DMS79 treated with DMSO at 0.1 percent for 48 hours (cell line): ENCODE results near the gene WIPF3.
"Not testable (repeated sequence)": the region's sequence is repeated elsewhere in the genome, so short reads cannot be mapped to it uniquely, and the experiment has no call there.

Source experiments
- DNase-seq: peaks from one replicate; lab custom pipeline; 2025; lab: John Stamatoyannopoulos, UW

WIPF3 gene

DNA sequence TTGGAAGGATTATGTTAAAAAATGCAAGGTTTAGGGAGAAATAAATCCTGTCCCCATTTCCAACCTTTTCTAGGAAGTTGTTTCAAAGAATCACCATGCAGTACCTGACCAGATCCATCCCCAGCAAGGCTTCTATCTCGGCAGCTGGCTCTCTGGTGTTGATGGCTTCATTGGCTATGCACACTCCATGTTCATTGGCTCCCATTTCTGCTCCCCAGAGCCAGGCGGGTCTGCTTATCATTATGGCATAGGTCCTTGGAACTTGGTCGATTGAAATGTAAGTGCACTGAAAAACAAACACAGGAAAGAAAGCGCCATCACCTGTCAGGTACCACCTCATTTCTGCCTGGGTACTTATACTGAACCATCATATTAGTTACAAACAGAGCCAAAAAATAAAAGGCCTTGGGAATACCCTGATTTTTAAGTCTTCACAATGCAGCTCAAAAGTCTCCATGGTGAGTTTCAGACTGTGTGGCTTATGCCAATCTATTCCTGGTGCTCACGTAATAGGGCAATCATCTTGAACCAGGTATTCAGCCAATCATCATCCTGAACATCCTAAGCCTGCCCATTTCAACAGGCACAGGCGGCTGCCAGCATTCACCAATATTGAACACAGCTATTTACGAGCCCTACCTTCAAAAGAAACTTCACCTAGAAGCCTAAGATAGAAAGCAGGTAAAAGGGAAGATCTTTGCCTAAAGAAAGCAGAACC is 148.9 kb downstream of the WIPF3 start:
- no peak for DNase-seq

GRCh38 chr7:29955799-29956486 is 149.6 kb downstream of the WIPF3 start:
- DNase-seq: no peak

GRCh38 chr7:29956487-29956836 is 150.2 kb downstream of the WIPF3 start:
- no peak for DNase-seq

DNA sequence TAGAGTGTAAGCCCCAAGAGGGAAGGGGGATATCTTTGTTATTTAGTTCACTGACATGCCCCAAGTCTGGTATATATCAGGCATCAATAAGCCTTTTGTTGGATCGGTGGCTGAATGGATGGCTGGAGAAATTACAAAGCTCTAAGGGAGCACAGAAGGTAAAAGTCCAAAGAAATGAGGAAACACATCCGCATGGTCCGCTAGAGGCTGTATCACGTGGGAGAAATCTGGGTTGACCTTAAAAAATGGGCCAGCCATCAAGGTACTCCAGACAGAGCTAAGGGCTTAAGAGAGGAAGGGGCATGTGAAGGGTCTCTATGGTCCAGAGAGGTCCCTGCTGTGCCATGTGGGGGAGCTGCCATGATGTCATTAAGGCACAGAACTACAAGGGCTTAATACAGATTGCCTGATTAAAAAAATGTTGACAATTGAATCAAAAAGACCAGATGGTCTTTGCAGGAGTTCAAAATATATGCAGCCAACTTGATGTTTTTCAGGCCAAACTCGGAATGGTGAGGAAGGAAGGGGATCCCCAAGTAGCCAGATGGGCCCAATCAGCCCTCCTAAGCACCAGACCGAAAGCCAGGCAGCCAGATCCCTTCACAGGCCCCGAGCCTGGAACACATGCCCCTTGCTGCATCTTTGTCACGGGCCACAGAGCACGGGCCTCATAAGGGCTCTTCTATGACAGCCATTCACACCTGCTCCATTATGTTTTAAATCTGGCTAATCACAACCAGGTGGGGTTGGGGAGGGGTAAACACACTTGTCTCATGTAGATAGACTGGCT is 151.4 kb downstream of the WIPF3 start:
- DNase-seq: peak; percentile 20

DNA sequence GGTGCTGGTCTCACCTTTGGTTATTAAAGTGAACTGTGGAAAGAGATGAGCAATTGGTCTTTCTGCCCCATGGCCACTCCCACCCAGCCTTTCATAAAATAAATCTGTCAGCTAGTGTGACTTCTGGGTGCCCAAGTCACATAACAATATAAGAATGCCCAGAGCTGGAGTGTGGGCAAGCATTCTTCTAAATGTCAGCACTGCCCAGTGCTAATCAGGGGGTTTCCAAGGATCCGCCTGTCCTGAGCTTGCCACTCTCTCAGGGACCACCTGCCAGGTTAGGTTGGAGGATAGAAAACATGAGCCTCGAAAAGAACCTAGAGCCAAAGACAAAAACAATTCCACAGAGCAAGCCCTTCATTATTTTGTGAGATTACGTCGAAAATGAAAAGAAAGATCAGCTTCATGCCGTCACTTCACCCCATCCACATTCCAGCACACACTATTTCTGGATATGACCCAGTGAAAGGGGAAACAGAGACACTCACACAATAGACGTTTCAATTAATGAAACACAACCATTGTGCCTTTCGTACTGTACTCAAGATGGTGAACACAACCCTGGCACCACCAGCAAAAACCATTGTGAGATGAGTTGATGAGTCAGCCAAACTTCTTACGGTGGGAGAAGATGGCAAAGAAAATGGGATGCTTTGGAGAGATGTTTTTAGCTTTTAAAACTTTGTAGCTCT is 152.5 kb downstream of the WIPF3 start:
- no peak for DNase-seq

- DNase-seq: not testable (repeated sequence)
These were observed 155.3 kb downstream of the WIPF3 start for GRCh38 chr7:29961611-29962010.

DNA sequence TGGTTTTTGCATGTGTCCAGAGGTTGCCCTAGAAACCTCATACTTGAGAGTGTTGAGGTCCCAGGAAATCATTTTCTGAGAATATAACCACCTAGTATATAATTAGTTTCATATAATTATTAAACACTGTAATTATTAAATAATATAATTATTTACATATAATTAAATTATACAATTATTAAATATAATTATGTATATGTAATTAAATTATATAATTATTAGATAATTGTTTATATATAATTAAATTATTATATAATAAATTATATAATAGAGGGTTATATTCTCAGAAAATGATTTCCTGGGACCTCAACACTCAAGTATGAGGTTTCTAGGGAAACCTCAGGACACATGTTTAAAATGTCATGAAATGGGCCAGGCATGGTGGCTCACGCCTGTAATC is 155.7 kb downstream of the WIPF3 start:
- no peak for DNase-seq

DNA sequence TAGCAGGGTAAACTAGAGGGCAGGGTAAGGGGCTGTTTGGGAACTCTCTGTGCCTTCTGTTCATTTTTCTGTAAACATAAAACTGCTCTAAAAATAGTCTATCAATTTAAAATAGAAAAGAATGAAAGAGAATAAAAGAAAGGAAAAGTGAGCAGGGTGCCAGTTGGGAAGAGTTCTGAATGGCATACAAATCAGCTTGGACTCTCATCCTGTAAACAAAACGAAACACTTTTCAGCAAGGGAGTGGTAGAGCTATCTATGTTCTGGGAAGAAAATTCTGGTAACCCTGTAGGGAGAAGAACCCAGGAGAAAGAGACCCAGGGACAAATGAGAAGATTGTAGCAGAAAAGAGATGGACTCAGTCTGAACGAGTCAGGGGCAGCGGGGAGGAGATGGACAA is 158.7 kb downstream of the WIPF3 start:
- DNase-seq: no peak
